K562 (cell line): ENCODE results near the gene HMCN2. TPM values are rescaled to one million over a fixed set of nuclear protein-coding genes. Genes with fewer than 3 reads are reported as not detected.

Experiments used
- ATAC-seq: fragments of 200-7000 bp; cut with Tn5 transposase; 3 replicates; pipeline ENCODE4 v1.9.1; 2020; ENCODE audit warnings: moderate library complexity
- BruUV-seq: library from RNA; stranded (reverse); fragments of 400-500 nt; replicated peaks from 2 replicates; lab custom pipeline; 2021; lab: Mats Ljungman, UMichigan
- CTCF ChIA-PET: fragments of 300-600 bp; formaldehyde crosslinking; extraction: SDS; loops from one replicate; lab custom pipeline; 2021; ENCODE audit warnings: low intra/inter-chr PET ratio; lab: Yijun Ruan, JAX
- POLR2A ChIA-PET: fragments of 300-600, 350-650 bp; sonication (Branson Sonifier 250); formaldehyde crosslinking; extraction: SDS; loops from one replicate; lab custom pipeline; 2021; ENCODE audit warnings: antibody characterized with exemption, inconsistent platforms; lab: Yijun Ruan, JAX
- DNase-seq, 4 experiments: peaks; one replicate each; pipeline versions ENCODE4 v3.0.0 to v3.0.0-alpha.2; 2011 to 2018; ENCODE audit warnings: low spot score in 3 of 4, mixed read lengths in 3 of 4; ENCODE audit errors: extremely low read depth in 1 of 4
- FAIRE-seq: peaks from 2 replicates; lab custom pipeline; 2011; peaks lifted over from hg19 to GRCh38; lab: Jason Lieb, UNC
- H2AFZ ChIP-seq: 2 replicates; pipeline ENCODE4 v1.6.0; 2011; ENCODE audit warnings: low read depth, low read length, control low read depth, inconsistent platforms
- H3K27ac ChIP-seq: fragments of 200-600 bp; 3 replicates; pipeline ENCODE4 v1.8.0; 2011; ENCODE audit warnings: low read depth, mild to moderate bottlenecking, control low read depth, inconsistent platforms, low read length, moderate library complexity, mixed read lengths; ENCODE audit errors: extremely low read depth
- H3K27me3 ChIP-seq, 2 experiments: fragments of 300-600 bp in 1 of 2; 2 replicates in 1 of 2; 3 replicates in 1 of 2; pipeline versions ENCODE4 v1.6.0 to v1.8.0; 2011; ENCODE audit warnings: inconsistent platforms in 2 of 2, low read length in 2 of 2, mild to moderate bottlenecking in 1 of 2, mixed read lengths in 1 of 2, moderate library complexity in 1 of 2; ENCODE audit not compliant: control insufficient read depth in 2 of 2, insufficient read depth in 2 of 2
- H3K36me3 ChIP-seq: fragments of 300-600 bp; 3 replicates; pipeline ENCODE4 v1.8.0; 2011; ENCODE audit warnings: mild to moderate bottlenecking, low read length, inconsistent platforms; ENCODE audit not compliant: control insufficient read depth, insufficient read depth
- H3K4me1 ChIP-seq, 2 experiments: fragments of 200-600 bp in 1 of 2; replicated peaks in 1 of 2; 2 replicates in 1 of 2; 3 replicates in 1 of 2; pipeline versions ENCODE4 v1.5.1 to v1.8.0; 2011; ENCODE audit warnings: inconsistent platforms in 2 of 2, low read length in 2 of 2, mild to moderate bottlenecking in 1 of 2, mixed read lengths in 1 of 2, moderate library complexity in 1 of 2; ENCODE audit not compliant: control insufficient read depth in 2 of 2, insufficient read depth in 2 of 2
- H3K4me2 ChIP-seq: 2 replicates; pipeline ENCODE4 v1.6.1; 2011; ENCODE audit warnings: low read length, control low read depth, inconsistent platforms, mixed read lengths; ENCODE audit not compliant: insufficient read depth
- H3K4me3 ChIP-seq: fragments of 200-600 bp; sonication (generic), shearing (Covaris generic); 2 replicates; pipeline ENCODE4 v1.5.1; 2016; ENCODE audit warnings: control low read depth, inconsistent platforms
- H3K79me2 ChIP-seq: fragments of 200-600 bp; 3 replicates; pipeline ENCODE4 v1.8.0; 2011; ENCODE audit warnings: low read length, inconsistent platforms; ENCODE audit not compliant: control insufficient read depth, insufficient read depth
- H3K9ac ChIP-seq, 2 experiments: 2 replicates each; pipeline versions ENCODE4 v1.6.0 to v1.6.1; 2011; ENCODE audit warnings: low read depth in 2 of 2, low read length in 2 of 2, control low read depth in 1 of 2, inconsistent platforms in 1 of 2, mild to moderate bottlenecking in 1 of 2, mixed read lengths in 1 of 2; ENCODE audit not compliant: insufficient read depth in 1 of 2
- H3K9me1 ChIP-seq: one replicate; pipeline ENCODE4 v1.6.0; 2011; ENCODE audit warnings: inconsistent platforms, mild to moderate bottlenecking, low read length, moderate library complexity; ENCODE audit not compliant: control insufficient read depth, insufficient read depth
- H3K9me3 ChIP-seq: replicated peaks from 2 replicates; pipeline ENCODE4 v1.5.1; 2011; ENCODE audit warnings: low read depth, low read length, inconsistent platforms; ENCODE audit not compliant: control insufficient read depth, insufficient read depth
- H4K20me1 ChIP-seq: replicated peaks from 2 replicates; pipeline ENCODE4 v1.6.1; 2011; ENCODE audit warnings: low read length, inconsistent platforms, mixed read lengths; ENCODE audit not compliant: control insufficient read depth, insufficient read depth
- CREB3L1 ChIP-seq: fragments of 450-650 bp; IDR thresholded peaks from 2 replicates; pipeline ENCODE4 v1.6.1; 2014; ENCODE audit warnings: low read depth, mild to moderate bottlenecking, moderate library complexity, borderline replicate concordance
- CTCF ChIP-seq, 3 experiments: IDR thresholded peaks in 2 of 3; conservative IDR thresholded peaks in 1 of 3; 2 replicates each; pipeline ENCODE4 v1.5.1; 2011 to 2012; ENCODE audit warnings: low read length in 3 of 3, mild to moderate bottlenecking in 3 of 3, control low read depth in 2 of 3, improper control_type of control experiment in 1 of 3, inconsistent platforms in 1 of 3, low read depth in 1 of 3, mixed read lengths in 1 of 3, moderate library complexity in 1 of 3; ENCODE audit not compliant: insufficient read depth in 2 of 3
- L3MBTL2 ChIP-seq: fragments of 450-650 bp; IDR thresholded peaks from 2 replicates; pipeline ENCODE4 v1.6.1; 2016; ENCODE audit warnings: mild to moderate bottlenecking, moderate library complexity
- RBM25 ChIP-seq: fragments of 200-400 bp; formaldehyde crosslinking; IDR thresholded peaks from 2 replicates; pipeline ENCODE4 v1.6.1; 2018; ENCODE audit warnings: low read length, low read depth, moderate library complexity; ENCODE audit not compliant: severe bottlenecking
- ZBTB17 ChIP-seq: fragments of 450-650 bp; formaldehyde crosslinking; IDR thresholded peaks from 2 replicates; pipeline ENCODE4 v1.4.0; 2020; ENCODE audit warnings: mild to moderate bottlenecking
- ZNF23 ChIP-seq: fragments of 250-450 bp; sonication (Bioruptor Pico); IDR thresholded peaks from 2 replicates; pipeline ENCODE4 v1.4.0; 2020; ENCODE audit warnings: mild to moderate bottlenecking
- ZSCAN32 ChIP-seq: fragments of 450-650 bp; formaldehyde crosslinking; IDR thresholded peaks from 2 replicates; pipeline ENCODE4 v1.4.0; 2020; ENCODE audit warnings: mild to moderate bottlenecking, moderate library complexity
- WGBS: fragments of 100-300 bp; shearing (Covaris generic); methylation state at CpG from one replicate; pipeline ENCODE4 v1.1.6; 2016; ENCODE audit warnings: low coverage, mixed read lengths; ENCODE audit not compliant: insufficient coverage; ENCODE audit errors: missing lambda C conversion rate; 5-methylcytosine and 5-hydroxymethylcytosine counted together
- in situ Hi-C: fragments of 300-500 bp; cut with MboI; formaldehyde crosslinking; loops from 4 replicates; pipeline ENCODE4 v1.15.0; 2018; ENCODE audit warnings: inconsistent platforms, mixed read lengths
- intact Hi-C: fragments of 100-400 bp; cut with micrococcal nuclease; formaldehyde crosslinking; loops from 2 replicates; pipeline ENCODE4 v1.14.2; 2022
- polyA plus RNA-seq, 8 experiments: library from polyadenylated mRNA; depleted of rRNA in 4 of 8; stranded (reverse) in 5 of 8; unstranded in 3 of 8; fragments of >200 nt; fragmentation: Nextera tagmentation in 2 of 8; fragmentation: Illumina TruSeq in 1 of 8; extraction: Ambion mirVana in 2 of 8; extraction: Trizol in 1 of 8; gene quantifications; 2 replicates each; pipeline versions ENCODE4 v1.2.1 to v1.2.3, GENCODE V29; 2011 to 2014; ENCODE audit warnings: inconsistent platforms in 1 of 8, missing spikeins in 1 of 8
- total RNA-seq, 7 experiments: library from RNA; depleted of rRNA in 6 of 7; stranded (reverse); fragments of >200 nt in 6 of 7; fragmentation: Illumina TruSeq in 2 of 7; extraction: Trizol in 2 of 7; gene quantifications; 2 replicates each; pipeline versions ENCODE4 v1.2.1 to v1.2.3, GENCODE V29; 2011 to 2021; ENCODE audit warnings: low replicate concordance in 1 of 7
- TF ChIP-seq, protein P1 (sequence below), 2 experiments: fragments of 450-650 bp; formaldehyde crosslinking in 1 of 2; IDR thresholded peaks; 2 replicates each; pipeline versions ENCODE4 v1.4.0 to v1.6.1; 2014 to 2020; ENCODE audit warnings: mild to moderate bottlenecking in 2 of 2, borderline replicate concordance in 1 of 2, low read depth in 1 of 2

HMCN2 gene
- total and polyA plus RNA-seq, 9 of the 15 experiments (the other 6 are each of a cell fraction or from before 2014, with no cell fraction given), result 0.01 TPM; not detected in 8

DNA sequence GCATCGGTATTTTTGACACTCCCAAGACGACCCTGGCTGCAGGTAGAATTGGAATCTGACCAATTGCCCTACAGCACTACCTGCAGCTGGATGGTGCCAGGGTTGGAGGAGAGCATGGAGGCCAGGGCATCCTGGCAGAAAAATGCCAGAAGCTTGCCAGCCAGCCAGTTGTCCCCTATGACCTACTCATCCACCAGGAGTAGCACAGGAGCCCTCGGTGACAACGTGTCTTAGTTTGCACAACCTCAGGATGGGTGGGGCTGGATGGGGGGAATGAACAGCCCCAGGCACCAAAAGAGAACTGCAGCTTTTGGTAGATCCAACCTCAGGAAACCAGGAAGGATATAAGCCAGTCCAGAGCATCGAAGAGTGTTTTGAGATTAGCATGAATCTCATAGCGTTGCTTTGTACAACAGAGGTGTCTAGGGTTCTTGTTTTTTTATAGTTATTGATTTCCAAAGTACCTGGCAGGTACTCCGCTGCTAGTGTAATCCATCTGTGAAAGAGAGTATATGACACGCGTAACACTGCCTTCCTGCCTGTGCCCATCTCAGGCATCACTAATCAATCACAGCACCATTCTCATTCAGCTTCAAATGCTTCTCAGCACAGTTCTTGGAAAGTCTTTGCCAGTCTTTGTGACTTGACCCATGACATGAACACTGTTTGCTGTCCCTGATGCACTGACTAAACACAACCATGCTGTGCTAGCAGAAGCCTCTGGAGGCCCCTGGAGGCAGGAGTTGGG is 142.5 kb downstream of the HMCN2 start:
- DNase-seq, result no peak
- no peak overlapping the region for H3K4me2 ChIP-seq
- CTCF ChIA-PET, result no interaction called here
- TF ChIP-seq CREB3L1 (no peak), ZNF23 (CRISPR knock-in tag) (peak; percentile 89), L3MBTL2 (no peak), ZSCAN32 (no peak), RBM25 (peak; percentile 36), CTCF (IDR thresholded peaks at IDR 0.05 in 2 of 3, conservative IDR thresholded peaks at IDR 0.05 in 1 of 3; ENCODE audit: insufficient read depth in 2 of 3, low read depth in 1 of 3, low read length in 3 of 3) (no peak), ZBTB17 (CRISPR knock-in tag) (peak; percentile 96)
- TF ChIP-seq, protein P1, sequence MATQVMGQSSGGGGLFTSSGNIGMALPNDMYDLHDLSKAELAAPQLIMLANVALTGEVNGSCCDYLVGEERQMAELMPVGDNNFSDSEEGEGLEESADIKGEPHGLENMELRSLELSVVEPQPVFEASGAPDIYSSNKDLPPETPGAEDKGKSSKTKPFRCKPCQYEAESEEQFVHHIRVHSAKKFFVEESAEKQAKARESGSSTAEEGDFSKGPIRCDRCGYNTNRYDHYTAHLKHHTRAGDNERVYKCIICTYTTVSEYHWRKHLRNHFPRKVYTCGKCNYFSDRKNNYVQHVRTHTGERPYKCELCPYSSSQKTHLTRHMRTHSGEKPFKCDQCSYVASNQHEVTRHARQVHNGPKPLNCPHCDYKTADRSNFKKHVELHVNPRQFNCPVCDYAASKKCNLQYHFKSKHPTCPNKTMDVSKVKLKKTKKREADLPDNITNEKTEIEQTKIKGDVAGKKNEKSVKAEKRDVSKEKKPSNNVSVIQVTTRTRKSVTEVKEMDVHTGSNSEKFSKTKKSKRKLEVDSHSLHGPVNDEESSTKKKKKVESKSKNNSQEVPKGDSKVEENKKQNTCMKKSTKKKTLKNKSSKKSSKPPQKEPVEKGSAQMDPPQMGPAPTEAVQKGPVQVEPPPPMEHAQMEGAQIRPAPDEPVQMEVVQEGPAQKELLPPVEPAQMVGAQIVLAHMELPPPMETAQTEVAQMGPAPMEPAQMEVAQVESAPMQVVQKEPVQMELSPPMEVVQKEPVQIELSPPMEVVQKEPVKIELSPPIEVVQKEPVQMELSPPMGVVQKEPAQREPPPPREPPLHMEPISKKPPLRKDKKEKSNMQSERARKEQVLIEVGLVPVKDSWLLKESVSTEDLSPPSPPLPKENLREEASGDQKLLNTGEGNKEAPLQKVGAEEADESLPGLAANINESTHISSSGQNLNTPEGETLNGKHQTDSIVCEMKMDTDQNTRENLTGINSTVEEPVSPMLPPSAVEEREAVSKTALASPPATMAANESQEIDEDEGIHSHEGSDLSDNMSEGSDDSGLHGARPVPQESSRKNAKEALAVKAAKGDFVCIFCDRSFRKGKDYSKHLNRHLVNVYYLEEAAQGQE (IDR thresholded peaks at IDR 0.05; ENCODE audit: borderline replicate concordance), result 0 out of 2 replicates have a peak, but pooled peaks have one; percentile 3
- TF ChIP-seq, protein P1 (CRISPR knock-in tag; IDR thresholded peaks at IDR 0.05; ENCODE audit: low read depth), result no peak

More for the DNA sequence above, 142.5 kb downstream of the HMCN2 start:
- no peak for ATAC-seq
- H3K4me3 ChIP-seq, result no peak overlapping the region
- H4K20me1 ChIP-seq, result peaks cover 4% of the 10 kb centered on the region; the same call in 1 of the 2 replicates
- in situ Hi-C loops (no loop called here), intact Hi-C loops (no loop called here)
- WGBS, result 19% methylated on average over 9 of the region's 9 CpGs
- POLR2A ChIA-PET, result interaction anchor here (0.6 kb wide), 1 partner anchor 19 kb away, joined by 3 read pairs; no protein-coding TSS in a partner anchor
- H3K9me1 ChIP-seq, result no peaks in the 10 kb centered on the region
- no peaks in the 10 kb centered on the region for H3K79me2 ChIP-seq
- BruUV-seq, result no TSS peak
- H2AFZ ChIP-seq, result no peak overlapping the region
- no peak overlapping the region for H3K27ac ChIP-seq
- no peaks in the 10 kb centered on the region for H3K36me3 ChIP-seq
- H3K9me3 ChIP-seq, result no peaks in the 10 kb centered on the region
- no peak overlapping the region for H3K9ac ChIP-seq
- no peaks in the 10 kb centered on the region for H3K4me1 ChIP-seq
- H3K27me3 ChIP-seq, result peaks cover 21 to 79% of the 10 kb centered on the region in 2 experiments
- FAIRE-seq, result no peak
